Suprapubic skin (tissue), 3 donors: ENCODE results near the gene TRMT112.

ENCODE experiments used
- CTCF ChIP-seq, 2 donors: fragments of 200-600 bp in 1 of 2; fragments of 450-650 bp in 1 of 2; sonication (generic) in 1 of 2; IDR thresholded peaks; one replicate each; pipeline ENCODE4 v1.5.1; 2016 to 2019; ENCODE audit warnings: antibody characterized with exemption in 2 of 2, mild to moderate bottlenecking in 1 of 2, moderate library complexity in 1 of 2
- EP300 ChIP-seq: sonication (generic); formaldehyde crosslinking; IDR thresholded peaks from one replicate; pipeline ENCODE4 v1.6.1; 2017; ENCODE audit warnings: antibody characterized with exemption
- POLR2A ChIP-seq, 2 donors: fragments of 450-650 bp; IDR thresholded peaks; one replicate each; pipeline ENCODE4 v1.6.1; 2017; ENCODE audit warnings: antibody characterized with exemption in 2 of 2, mild to moderate bottlenecking in 2 of 2, moderate library complexity in 2 of 2

- no peak for TF ChIP-seq CTCF (IDR thresholded peaks at IDR 0.05)
- no peak for TF ChIP-seq POLR2A (IDR thresholded peaks at IDR 0.05)
- no peak for TF ChIP-seq EP300
Measured at GRCh38 chr11:64366751-64367150, 49.4 kb upstream of the TRMT112 start.
